GM19397 (cell line): ENCODE data around the gene TIMP2.
"Not testable (repeated sequence)": the region's sequence is repeated elsewhere in the genome, so short reads cannot be mapped to it uniquely, and the experiment has no call there.

Source experiments
- ATAC-seq: cut with Tn5 transposase; IDR thresholded peaks from one replicate; pipeline ENCODE4 v1.9.1; 2021; ENCODE audit warnings: mild to moderate bottlenecking, moderate library complexity; ENCODE audit not compliant: unreplicated experiment

Gene TIMP2

DNA sequence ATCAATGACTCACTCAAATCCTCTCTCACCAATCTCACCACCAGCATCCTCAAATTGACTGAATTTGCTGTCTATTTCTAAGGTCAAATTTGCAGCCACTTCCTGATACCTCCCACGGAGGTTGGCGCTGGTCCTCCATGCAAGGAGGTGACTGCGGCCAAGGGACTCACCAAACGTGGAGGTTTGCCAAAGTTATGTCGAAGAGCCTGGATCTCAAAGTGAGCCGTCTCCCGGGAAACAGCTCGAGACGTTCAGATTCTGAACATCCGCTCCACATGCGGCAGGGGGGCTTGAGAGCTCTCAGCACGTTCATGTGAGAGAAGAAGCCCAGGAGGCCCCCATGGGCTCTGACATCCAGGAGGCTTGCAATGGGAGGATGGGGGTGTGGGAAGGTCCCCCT lies 31.9 kb upstream of the TIMP2 start:
- ATAC-seq = no peak

DNA sequence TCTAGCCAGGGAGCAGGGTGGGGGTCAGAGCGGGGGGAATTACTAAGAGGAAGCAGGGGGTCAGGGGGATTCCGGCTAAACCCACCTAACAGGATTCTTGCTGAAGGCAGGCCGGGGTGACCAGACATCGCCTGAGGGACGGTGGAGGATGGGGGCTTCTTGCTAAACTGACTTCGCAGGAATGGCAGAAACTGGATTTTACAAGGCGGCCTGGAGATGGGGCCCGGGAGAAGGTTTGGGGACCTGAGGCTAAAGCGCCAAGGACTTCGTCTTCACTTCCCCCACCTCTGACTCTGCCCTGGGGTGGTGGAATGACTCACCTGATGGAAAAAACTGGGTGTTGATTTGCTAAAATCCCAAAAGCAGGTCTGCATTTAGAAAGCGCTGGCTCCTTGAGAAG lies 31.1 kb upstream of the TIMP2 start:
- ATAC-seq = no peak

DNA sequence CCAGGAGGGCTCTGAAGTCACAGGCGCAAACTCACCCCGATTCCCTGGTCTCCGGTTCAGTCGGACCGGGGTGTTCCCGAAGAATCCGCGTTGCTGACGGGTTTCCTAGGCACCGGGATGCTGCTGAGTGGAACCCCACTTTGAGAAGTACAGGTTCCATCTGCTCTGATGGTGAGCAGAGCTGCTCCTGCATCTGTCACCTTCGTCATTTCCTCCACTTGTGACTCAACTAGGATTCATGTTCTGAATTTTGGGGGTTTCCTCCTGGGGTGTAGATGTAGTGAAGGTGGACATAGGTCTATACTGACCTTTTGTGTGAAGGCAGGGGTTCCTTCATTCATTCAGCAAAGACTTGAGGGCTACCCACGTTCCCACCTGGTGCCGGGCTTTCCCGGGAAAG lies 29.5 kb upstream of the TIMP2 start:
- no peak for ATAC-seq

DNA sequence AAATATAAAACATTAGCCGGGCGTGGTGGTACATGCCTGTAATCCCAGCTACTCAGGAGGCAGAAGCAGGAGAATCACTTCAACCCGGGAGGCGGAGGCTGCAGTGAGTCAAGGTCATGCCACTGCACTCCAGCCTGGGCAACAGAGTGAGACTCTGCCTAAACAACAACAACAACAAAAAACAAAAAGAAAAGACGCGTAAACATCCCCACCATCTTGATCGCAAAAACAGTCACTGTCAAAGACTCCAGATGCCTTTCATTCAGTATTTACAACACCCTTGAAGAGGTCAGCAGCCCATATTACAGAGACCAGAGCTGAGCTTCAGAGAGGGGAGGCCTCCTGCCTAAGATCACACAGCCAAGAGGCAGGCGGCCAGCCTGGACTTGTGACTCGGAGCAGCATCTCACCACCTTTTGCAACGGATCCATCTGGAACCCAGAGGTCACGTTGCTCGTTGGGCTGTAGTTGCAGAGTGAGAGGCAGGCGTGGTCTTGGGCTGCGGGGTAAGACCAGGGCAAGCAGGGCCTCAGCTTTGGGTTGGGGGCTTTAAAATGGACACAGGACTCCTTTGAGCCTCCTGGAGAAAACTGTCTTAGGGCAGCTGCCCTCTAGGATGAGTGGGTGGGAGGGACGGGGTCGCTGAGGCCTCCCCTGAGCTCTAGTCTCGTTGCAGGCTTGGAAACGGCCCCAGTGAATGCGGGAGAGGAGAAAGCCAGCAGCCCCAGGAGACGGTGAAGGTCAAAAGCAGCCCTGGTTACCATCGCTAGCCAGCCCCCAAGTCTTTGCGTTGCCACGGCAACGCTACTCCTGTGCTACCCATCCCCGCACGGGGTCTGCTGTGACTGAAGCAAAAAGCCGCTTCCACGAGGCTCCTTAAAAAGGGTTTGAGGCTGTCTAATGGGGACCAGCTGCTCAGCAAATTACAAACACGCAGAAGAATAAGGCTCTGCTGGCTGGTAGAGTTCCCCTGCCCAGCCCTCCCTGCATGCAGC lies 28.5 kb upstream of the TIMP2 start:
- ATAC-seq = no peak

DNA sequence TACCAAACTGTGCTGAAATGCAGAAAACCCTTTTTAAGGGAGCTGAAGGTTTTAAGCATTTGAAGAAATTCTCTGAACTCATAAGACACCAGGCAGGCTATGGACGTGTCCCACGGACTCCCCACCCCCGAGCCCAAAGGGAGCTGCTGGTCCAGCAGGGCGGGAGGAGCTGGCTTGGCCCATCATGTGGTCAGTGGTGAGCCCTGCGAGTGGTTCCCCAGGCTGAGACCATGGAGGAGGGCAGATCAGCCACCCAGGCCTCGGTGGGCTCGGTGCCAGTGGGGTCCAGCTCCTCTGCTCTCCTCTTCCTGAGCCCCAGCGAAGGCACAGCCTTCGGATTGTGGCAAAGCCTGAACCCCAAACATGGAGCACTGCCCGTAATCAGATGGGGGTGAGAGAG lies 27.5 kb upstream of the TIMP2 start:
- no peak for ATAC-seq

DNA sequence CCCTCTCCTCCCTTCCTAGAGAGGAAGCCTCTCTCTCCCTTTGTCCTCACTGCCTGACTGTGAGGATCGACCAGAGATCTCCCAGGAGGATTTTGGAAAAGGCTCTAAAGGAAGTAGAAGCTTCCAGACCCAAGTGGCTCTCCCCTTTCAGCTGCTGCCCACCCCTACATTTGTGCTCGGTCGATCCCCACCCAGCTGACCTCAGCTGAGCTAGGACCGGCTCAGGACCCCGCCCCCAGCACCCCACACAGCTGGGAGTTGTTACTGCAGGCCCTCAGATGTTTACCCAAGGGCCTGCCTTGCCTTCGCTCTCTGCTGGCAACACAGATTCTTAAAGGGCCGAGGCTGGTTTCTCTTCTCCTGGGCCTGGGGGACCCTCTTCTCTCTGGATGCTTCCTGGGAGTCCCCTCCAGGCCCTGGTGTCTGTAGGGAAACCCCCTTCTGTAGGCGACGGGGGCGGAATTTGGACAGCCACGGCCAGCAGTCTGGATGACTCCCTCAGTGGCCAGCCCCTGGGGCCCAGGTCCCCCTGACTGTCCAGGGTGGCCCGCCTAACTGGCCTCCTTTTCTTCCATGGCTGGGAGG lies 26.9 kb upstream of the TIMP2 start:
- ATAC-seq = no peak

DNA sequence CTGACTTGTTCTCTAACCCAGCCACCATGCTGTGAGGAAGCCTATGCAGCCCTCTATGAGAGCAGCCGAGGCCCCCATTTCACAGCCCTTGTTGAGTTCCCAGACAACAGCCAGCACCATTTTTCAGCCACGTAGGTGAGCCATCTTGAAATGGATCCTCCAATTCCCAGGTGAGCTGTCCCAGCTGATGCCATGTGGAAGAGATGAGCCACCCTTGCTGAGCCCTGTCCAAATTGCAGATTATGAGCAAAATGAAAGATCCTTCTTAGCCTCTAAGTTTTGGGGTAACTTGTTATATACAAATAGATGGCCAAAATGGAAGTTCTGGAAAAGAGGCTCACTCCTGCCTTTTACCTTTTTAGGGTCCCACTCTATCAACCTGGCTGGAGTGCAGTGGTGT lies 25.7 kb upstream of the TIMP2 start:
- no peak for ATAC-seq

DNA sequence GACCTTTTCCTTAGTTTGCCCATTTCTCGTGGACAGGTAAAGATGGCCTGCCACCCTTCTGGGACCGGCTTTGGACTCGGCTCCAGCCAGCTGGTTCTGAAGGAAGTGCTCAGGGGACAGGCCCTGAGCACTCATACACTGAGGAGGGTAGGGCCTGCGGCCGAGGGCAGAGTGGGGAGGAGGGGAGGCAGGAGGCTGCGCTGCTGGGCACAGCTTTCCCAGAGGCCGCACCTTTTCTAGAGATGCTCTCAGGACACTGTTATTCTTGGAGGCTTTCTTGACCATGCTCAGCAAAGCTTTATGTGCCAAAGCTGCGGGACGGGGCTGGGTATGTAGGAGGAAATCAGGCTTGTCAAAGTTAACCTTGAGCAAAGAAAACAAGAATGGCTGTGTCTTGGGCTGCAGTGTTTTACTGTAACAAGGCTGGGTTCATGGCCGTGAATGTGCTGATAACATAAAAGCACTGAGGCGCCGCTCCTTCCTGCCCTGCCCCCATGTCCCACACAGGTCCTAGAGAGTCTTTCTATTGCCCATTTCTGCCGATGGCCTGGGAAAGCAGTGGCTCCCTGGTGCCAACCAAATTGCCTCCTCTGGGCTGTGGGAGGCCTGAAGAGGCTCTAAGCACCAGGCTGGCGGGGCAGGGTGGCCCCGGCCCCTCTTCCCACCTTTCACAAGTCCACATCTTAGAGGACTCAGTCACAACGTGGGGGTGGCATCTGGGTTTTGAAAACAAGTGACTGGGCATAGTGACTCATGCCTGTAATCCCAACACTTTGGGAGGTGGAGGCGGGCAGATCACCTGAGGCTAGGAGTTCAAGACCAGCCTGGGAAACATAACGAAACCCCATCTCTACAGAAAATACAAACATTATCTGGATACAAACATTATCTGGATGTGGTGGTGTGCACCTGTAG lies 22.3 kb upstream of the TIMP2 start:
- no peak for ATAC-seq

DNA sequence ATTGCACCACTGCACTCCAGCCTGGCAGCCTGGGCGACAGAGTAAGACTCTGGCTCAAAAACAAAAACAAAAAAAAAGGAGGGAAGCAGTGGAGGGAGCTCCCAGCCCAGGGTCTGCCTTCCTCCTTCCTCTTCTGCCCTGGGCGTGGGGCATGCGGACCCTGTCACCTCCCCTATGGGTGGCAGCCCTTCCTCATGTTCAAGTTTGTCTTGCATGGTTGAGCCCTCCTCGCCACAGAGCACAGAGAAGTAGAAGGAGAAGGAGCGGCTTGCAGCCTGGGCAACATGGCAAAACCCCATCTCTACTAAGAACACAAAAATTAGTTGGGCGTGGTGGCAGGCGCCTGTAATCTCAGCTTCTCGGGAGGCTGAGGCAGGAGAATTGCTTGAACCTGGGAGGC lies 21.4 kb upstream of the TIMP2 start:
- no peak for ATAC-seq

DNA sequence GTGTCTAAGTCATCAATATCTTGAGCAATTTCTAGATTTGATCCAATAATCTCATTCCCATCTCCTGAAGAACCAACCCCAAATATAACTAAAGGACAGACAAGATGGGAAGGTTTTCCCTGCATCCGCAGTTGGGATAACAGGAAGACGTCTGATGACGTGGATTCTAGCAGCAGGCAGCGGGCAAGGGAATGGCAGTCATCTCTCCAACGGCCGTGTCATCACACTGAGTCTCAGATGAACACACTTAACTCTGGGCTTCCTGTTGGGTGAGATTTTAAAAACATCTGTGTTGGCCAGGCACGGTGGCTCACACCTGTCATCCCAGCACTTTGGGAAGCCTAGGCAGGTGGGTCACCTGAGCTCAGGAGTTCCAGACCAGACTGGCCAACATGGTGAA lies 20.9 kb upstream of the TIMP2 start:
- ATAC-seq = no peak

DNA sequence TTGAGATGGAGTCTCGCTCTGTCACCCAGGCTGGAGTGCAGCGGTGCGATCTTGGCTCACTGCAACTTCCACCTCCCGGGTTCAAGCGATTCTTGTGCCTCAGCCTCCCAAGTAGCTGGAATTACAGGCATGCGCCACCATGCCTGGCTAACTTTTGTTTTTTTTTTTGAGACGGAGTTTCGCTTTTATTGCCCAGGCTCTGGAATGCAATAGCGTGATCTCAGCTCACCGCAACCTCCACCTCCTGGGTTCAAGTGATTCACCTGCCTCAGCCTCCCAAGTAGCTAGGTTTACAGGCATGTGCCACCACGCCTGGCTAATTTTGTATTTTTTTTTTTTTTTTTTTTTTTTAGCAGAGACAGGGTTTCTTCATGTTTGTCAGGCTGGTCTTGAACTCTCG lies 20.3 kb upstream of the TIMP2 start:
- ATAC-seq = not testable (repeated sequence)

DNA sequence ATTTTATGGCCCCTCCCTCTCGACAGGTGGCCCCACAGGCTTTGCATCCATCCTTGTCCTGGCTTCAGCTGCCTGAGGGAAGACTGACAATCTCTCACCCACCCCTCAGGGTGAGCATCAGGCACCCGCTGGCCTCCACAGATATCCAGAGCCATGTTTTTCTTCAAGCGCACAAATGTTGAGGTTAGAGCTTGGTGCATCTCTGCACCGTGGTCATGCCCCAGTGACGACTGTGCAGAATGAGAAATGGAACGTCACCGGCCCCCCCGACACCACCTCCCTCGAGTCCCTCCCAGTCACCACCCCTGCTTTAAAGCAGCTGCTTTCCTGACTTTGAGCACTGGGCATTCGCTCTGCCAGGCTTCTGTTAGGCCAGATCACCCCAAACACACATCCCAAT lies 19.8 kb upstream of the TIMP2 start:
- ATAC-seq = no peak

DNA sequence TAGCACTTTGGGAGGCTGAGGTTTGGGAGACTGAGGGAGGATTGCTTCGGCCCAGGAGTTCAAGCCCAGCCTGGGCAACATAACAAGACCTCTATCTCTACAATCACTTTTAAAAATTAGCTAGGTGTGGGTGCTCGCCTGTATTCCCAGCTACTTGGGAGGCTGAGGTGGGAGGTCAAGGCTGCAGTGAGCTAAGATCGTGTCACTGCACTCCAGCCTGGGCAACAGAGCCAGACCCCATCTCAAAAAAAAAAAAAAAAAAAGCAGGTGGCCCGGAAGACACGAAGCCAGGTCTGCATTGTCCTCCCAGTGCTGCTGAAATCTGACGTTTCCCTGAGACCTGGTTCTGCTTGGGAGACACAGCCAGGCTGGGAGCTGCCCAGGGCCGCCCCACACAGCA lies 18.8 kb upstream of the TIMP2 start:
- ATAC-seq = no peak

DNA sequence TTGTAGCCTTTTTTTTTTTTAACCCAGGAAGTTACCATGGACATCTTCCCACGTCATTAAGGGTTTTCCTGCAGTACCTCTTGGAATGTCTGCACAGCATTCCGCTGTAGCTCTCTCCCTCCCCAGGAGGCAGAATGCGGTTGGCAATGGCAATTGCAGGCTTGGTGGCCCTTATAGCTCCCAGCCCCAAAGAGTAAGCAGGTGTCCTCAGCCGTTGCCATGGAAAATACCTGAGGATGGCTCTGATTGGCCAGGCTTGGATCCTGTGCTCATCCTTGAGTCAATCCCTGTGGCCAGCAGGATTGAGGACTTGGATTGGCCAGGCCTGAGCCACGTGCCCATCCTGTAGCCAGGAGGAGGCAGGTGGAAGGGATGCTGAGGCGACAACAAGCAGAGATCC lies 15.5 kb upstream of the TIMP2 start:
- no peak for ATAC-seq

DNA sequence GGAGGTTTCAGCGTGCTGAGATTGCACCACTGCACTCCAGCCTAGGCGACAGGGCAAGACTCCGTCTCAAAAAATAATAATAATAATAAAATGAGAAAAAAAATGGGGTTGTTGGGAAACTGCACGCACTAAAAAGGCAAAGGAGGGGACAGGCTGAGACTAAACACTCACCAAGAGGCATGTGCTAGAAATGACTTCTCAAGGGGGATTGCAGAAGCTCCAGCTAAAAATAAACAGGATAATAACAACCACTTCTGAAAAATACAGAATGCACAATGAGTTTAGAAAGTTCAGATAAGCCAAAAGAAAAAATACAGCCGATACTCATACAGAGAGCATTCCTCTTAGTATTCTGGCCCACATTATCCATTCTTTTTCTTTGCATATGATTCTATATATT lies 15.1 kb upstream of the TIMP2 start:
- ATAC-seq = no peak

DNA sequence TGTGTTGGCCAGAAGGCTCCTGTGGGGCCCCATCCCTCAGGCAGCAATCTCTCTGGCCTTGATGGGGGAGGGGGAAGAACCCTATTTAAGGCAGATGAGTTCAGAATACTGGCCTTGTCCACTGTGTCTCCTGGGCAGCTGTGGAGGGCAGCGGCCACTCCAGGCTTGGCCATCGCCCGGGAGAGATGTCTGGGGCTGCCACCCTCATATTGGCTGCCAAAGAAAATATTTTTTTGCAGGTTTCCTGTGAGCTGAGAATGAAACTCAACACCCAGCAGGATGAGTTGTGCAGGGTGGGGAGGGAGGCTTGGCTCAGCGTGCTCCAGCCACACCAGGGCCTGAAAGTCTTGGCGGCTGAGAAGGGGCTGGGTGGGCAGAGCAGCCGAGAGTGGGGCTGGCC lies 14.4 kb upstream of the TIMP2 start:
- ATAC-seq = no peak

DNA sequence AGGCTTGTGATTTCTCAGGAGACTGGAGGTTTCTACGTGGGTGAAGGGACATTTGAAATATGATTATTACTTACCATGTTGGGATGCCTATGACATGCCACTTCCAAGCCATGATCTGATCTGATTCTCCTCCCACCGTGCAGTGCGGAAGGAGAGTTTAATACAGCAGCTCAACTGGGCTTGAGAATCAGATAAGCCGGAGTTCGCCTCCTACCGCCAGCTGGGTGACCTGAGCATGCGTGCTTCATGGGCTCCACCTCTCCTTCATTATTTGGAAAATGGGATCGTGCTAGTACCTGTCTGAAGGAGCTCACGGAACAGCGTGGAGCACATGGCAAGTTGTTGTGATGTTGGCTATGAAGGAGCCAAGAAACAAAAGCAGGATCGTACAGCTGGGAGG lies 12.4 kb upstream of the TIMP2 start:
- no peak for ATAC-seq

DNA sequence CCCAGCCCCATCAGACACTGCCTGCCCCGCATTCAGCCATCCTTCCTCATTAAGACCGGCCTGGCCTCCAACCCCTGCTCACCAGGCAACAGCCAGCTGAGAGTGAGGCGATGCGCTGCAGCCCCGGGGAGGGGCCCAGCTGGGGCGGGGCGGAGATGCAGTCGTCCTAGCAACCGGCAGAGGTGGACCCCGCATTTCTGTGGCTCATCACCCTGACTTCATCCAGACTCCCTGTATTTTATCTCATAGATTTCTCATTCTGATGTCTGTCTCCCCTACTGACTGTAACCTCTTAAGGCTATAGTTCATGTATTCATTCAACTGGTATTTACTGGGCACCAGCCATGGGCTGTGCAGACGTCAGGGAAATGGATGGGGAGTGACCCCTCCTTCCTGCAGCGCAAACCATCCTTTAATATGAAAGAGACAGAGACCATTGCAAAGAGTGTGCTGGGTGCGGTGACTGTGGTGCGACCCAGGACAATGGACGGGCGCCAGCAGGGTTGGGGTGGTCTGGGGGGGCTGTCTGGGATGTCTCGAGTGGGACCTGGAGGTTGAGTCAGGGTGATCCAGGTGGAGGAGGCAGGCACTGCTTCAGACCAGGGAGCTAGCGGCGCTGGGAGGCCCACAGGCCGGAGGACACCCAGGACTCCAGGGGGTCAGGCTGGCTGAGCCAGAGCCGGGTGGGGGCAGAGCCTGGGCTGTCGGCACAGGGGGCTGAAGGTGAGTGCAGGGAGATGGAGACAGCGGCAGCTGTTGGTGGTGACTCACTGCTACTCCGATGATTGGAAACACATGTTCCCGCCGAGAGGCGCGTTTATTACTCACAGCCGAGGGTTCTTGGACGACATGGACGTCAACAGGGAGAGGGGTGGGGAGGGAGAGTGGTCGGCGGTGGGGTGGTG lies 10.5 kb upstream of the TIMP2 start:
- no peak for ATAC-seq

DNA sequence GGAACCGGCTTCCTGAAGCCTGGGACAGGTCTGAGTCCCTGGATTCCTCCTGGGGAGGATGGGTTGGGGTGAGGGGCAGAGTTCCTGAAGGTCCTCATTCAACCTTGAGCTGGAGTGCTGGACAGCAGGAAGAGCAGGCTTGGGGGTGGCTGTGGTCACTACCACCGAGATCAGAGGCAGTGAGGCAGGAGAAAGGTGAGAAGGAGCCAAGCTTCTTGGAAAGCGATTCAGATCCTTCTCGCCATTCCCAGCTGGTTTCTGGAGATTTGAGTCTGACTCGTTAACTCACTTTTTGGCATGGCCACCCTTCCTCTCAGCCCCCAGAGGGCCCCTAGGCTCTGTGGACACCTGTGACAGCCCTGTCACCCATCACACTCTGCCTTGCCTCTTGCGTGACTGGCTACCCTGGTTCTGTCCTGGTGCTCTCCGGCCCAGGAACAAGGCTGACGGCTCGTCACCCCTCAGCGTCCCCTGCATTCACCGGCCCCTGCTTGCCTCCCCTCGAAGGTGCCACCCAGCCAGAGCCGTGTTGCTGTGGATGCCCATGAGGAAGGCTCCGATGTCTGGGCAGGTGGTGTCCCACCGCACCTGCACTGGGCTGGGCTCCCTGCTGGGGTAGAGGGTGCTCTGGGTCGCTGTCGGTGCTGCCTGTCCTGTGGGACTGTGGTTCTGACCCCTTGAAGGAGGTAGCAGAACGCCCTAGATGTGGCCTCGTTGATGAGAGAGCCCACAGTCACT lies 9.7 kb upstream of the TIMP2 start:
- no peak for ATAC-seq
